ENCODE results near the gene SLC6A2. TPM values are rescaled to one million over a fixed set of nuclear protein-coding genes. Genes with fewer than 3 reads are reported as not detected.

SLC6A2 gene
- total RNA-seq, 4 donors from 2014 or later = 0.47 to 0.48 TPM; not detected in 2

DNA sequence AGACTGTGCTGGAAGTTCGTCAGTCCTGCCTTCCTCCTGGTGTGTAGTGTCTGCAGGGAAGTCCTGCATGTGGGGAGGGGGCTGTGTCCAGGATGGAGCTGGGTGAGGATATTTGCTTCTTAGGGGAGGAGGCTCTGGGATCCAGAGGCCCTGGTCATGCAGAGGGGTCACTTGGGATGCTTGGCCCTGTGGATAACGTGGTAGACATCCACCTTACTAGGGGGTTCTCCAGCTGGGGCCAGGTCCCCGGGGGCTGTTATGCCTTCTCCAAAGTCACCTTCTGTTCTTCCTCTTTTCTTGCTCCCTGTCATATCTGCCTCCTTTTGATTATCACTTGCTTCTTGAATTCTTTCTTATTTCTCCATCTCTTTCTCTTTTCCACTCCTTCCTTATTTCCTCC is 43.8 kb downstream of the SLC6A2 start:
- DNase-seq (ENCODE audit: low spot score) (no peak), ATAC-seq (ENCODE audit: low FRiP score) (no peak)

DNA sequence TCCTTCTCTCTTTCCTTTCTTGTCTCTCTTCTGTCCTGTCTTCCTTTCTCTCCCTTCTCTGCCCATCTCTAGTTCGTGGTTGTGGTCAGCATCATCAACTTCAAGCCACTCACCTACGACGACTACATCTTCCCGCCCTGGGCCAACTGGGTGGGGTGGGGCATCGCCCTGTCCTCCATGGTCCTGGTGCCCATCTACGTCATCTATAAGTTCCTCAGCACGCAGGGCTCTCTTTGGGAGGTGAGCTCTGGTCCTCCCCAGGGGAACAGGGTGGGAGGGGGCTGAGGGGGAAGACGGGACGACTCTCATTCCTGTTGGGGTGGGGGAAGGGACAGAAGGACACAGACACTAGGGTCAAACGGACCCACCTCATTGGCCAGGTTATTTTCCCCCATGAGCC is 44.3 kb downstream of the SLC6A2 start:
- TF ChIP-seq, protein P1, sequence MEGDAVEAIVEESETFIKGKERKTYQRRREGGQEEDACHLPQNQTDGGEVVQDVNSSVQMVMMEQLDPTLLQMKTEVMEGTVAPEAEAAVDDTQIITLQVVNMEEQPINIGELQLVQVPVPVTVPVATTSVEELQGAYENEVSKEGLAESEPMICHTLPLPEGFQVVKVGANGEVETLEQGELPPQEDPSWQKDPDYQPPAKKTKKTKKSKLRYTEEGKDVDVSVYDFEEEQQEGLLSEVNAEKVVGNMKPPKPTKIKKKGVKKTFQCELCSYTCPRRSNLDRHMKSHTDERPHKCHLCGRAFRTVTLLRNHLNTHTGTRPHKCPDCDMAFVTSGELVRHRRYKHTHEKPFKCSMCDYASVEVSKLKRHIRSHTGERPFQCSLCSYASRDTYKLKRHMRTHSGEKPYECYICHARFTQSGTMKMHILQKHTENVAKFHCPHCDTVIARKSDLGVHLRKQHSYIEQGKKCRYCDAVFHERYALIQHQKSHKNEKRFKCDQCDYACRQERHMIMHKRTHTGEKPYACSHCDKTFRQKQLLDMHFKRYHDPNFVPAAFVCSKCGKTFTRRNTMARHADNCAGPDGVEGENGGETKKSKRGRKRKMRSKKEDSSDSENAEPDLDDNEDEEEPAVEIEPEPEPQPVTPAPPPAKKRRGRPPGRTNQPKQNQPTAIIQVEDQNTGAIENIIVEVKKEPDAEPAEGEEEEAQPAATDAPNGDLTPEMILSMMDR (IDR thresholded peaks at IDR 0.05) = no peak
- DNase-seq (ENCODE audit: low spot score) (no peak), ATAC-seq (ENCODE audit: low FRiP score) (no peak)

More for the DNA sequence above, 43.8 kb downstream of the SLC6A2 start:
- TF ChIP-seq, protein P1 (IDR thresholded peaks at IDR 0.05) = no peak

DNA sequence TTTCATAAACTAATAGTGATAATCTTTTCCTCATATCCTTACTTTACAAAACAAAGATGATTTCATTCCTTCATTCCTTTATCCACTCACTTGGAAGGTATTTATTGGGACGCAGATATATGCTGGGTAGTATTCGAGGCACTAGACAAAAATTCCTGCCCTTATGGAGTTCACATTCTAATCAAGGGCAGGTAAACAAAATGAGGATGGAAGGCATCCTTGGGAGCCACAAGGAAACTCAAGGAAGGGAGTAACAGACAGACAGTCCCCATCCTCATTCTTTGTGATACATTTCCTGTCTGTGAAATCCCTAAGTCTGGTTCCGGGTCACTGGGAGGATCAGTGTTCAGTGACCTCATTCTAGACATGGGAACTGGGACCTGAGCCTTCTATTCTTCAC is 45.2 kb downstream of the SLC6A2 start:
- TF ChIP-seq, protein P1 (IDR thresholded peaks at IDR 0.05) = no peak
- DNase-seq (ENCODE audit: low spot score) = no peak
- no peak for ATAC-seq (ENCODE audit: low FRiP score)

DNA sequence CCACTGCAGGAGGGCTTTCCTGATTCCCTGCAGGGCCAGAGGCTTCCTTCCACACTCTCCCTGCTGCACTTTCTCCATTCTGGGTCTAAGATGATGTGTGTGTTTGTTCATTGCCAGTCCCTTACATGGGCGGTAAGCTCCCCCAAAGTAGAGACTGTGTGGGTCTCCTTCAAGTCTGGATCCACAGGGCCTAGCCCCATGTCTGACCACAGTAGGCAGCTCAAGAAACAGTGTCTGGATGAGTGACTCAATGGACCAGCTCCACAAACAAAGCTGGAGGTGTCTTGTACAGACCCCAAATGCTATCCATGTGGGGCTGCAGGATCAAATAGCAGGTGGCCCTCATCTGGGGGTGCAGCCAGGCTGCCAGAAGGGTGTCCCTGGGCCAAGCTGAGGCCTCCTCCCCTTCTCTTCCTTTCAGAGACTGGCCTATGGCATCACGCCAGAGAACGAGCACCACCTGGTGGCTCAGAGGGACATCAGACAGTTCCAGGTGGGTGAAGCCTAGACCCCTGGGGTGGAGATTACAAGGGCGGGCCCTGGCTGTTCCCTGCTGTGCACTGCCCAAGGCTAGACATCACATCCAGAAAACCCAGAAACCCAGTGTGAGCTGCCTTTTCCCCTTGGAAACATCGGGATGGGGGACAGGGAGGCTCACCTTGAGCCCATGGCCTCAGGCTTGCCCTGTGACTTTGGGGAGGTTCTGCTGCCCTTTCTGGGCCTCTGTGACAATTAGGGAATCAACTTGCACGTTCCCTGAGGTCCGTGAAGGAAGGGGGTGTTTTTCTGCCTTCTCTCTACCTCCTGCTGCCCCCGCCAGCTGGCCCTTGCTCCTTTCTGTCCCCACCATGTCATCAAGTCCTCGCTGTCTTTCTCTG is 45.9 kb downstream of the SLC6A2 start:
- TF ChIP-seq, protein P1 (IDR thresholded peaks at IDR 0.05) = no peak
- ATAC-seq (ENCODE audit: low FRiP score) (no peak), DNase-seq (ENCODE audit: low spot score) (no peak)

DNA sequence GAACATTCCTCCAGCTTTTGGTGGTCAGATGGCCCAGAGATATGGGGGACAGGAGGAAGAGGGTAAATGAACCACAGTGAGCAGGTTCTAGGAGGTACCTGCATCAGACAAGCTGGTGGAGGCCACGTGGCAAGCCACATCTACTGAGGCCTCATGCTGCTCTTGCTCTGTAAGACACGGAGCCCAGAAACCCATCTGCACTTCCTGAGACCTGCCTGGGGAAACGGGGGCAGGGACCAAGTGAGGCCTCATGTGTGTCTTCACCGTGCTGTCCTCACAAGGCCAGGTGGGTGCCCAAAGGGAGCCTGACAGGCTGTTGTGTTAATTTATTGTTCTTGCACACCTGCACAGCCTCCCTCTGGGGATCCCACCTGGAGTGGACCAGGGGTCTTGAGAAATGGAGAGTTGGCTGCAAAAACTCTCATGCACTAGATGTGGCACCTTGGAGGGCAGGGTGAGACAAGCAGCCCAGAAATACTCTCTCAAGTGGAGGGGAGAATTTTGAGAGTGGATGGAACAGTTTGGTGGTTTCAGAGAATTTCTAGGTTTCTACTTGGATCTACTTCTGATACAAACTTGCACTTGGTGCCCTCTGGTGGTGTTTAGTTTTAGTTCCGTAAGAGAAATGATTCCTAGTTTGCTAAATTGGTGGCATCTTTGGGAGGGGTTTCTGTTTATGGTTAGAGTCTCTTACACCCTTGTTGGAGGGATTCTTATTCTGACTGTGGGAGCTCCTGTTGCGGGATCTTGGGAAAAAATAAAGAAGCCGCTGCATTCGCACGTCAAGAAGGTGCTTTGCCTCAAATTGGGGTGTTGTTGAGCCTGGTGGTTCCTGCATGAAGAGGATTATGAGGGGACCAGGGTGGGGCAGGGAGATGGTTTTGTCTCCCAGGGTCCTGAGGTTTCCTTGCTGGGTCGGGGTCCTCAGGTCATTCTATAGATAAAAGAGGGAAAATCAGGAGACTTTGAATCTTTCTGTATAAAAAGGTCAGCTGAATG is 47.5 kb downstream of the SLC6A2 start:
- TF ChIP-seq, protein P1 (IDR thresholded peaks at IDR 0.05) = no peak
- ATAC-seq (ENCODE audit: low FRiP score) (no peak), DNase-seq (ENCODE audit: low spot score) (no peak)

DNA sequence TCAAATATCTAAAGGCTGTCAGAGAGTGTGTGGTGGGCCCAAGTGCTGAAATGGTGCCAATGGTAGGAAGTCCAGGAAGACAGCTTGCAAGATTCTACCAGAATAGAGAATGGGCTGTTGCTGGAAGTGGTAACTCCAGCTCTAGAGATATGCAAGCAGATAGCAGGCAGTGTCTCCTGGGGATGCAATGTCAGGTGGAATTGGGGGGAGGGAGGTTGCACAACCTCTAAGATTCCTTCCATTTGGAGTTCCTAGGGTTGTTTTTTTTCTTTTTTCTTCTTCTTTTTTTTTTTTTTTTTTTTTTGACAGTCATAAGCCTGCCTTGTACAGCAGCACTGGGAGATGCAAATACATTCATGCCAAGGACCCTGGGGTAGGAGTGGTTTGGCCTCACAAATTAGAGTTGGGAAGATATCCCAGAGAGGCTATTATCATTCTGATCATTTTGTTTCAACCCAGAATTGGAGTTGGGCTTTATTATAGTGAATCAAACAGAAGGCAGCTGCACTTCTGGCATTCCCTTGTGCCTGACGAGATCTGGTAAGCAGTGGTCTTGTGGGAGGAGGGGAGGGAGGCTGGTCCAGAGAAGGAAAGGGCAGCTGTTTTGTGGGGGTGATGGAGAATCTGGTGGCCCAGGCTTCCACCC is 51.1 kb downstream of the SLC6A2 start:
- TF ChIP-seq, protein P1 (IDR thresholded peaks at IDR 0.05) = no peak
- no peak for DNase-seq (ENCODE audit: low spot score)
- no peak for ATAC-seq (ENCODE audit: low FRiP score)
